WTC11 (cell line): ENCODE results near the gene CEP85L. TPM values are rescaled to one million over a fixed set of nuclear protein-coding genes. Genes with fewer than 3 reads are reported as not detected.

Experiments used
- ATAC-seq: fragments of 200-7000 bp; cut with Tn5 transposase; 2 replicates; pipeline ENCODE4 v1.10.0; 2021; ENCODE audit warnings: mild to moderate bottlenecking, moderate library complexity
- CTCF ChIA-PET: fragments of 300-600 bp; sonication (Branson Sonifier 250); formaldehyde crosslinking; loops from one replicate; lab custom pipeline; 2021; ENCODE audit warnings: antibody characterized with exemption; lab: Charles Lee
- POLR2A ChIA-PET: fragments of 350-600 bp; sonication (Branson Sonifier 250); formaldehyde crosslinking; loops from one replicate; lab custom pipeline; 2021; ENCODE audit warnings: antibody characterized with exemption; lab: Charles Lee
- DNase-seq: peaks from one replicate; pipeline ENCODE4 v3.0.0; 2021; ENCODE audit warnings: low spot score
- H3K27ac Mint-ChIP-seq: 2 replicates; pipeline ENCODE4 v1.8.0; 2021; ENCODE audit warnings: mixed read lengths
- H3K27me3 Mint-ChIP-seq: 2 replicates; pipeline ENCODE4 v1.8.0; 2021; ENCODE audit warnings: low read depth, mild to moderate bottlenecking, moderate library complexity, mixed read lengths
- H3K36me3 Mint-ChIP-seq: 2 replicates; pipeline ENCODE4 v1.8.0; 2021; ENCODE audit warnings: mixed read lengths
- H3K4me1 Mint-ChIP-seq: 2 replicates; pipeline ENCODE4 v1.8.0; 2022; ENCODE audit warnings: mixed read lengths
- H3K4me3 Mint-ChIP-seq: 2 replicates; pipeline ENCODE4 v1.8.0; 2021; ENCODE audit warnings: mild to moderate bottlenecking, moderate library complexity, mixed read lengths
- H3K9me3 Mint-ChIP-seq: 2 replicates; pipeline ENCODE4 v1.8.0; 2021; ENCODE audit warnings: mixed read lengths
- EMX1 ChIP-seq: fragments of 250-450 bp; sonication (Bioruptor Pico); IDR thresholded peaks from 2 replicates; pipeline ENCODE4 v1.8.0; 2021; ENCODE audit warnings: mild to moderate bottlenecking
- FOXJ3 ChIP-seq: sonication (generic); formaldehyde crosslinking; IDR thresholded peaks from 2 replicates; pipeline ENCODE4 v1.9.0; 2021; ENCODE audit warnings: missing genetic modification reagents, mild to moderate bottlenecking, borderline replicate concordance
- GTF2I ChIP-seq: fragments of 250-450 bp; sonication (Bioruptor Pico); conservative IDR thresholded peaks from 2 replicates; pipeline ENCODE4 v1.4.0; 2021; ENCODE audit warnings: mild to moderate bottlenecking
- IRF2 ChIP-seq: sonication (generic); formaldehyde crosslinking; IDR thresholded peaks from 2 replicates; pipeline ENCODE4 v1.8.0; 2022; ENCODE audit warnings: low read depth, missing genetic modification reagents, borderline replicate concordance
- KAT7 ChIP-seq: sonication (generic); formaldehyde crosslinking; IDR thresholded peaks from 2 replicates; pipeline ENCODE4 v1.8.1; 2023; ENCODE audit warnings: missing genetic modification reagents, mild to moderate bottlenecking, borderline replicate concordance
- NFE2L1 ChIP-seq: sonication (generic); formaldehyde crosslinking; IDR thresholded peaks from 2 replicates; pipeline ENCODE4 v1.8.1; 2023; ENCODE audit warnings: missing genetic modification reagents
- SP1 ChIP-seq: sonication (generic); formaldehyde crosslinking; conservative IDR thresholded peaks from 2 replicates; pipeline ENCODE4 v1.8.1; 2022; ENCODE audit warnings: missing genetic modification reagents
- TP53 ChIP-seq: sonication (generic); formaldehyde crosslinking; IDR thresholded peaks from 2 replicates; pipeline ENCODE4 v1.8.1; 2023; ENCODE audit warnings: mild to moderate bottlenecking, missing genetic modification reagents
- ZBTB21 ChIP-seq: sonication (generic); formaldehyde crosslinking; IDR thresholded peaks from 2 replicates; pipeline ENCODE4 v1.8.1; 2023; ENCODE audit warnings: mild to moderate bottlenecking, missing genetic modification reagents, borderline replicate concordance
- ZNF121 ChIP-seq: sonication (generic); formaldehyde crosslinking; IDR thresholded peaks from 2 replicates; pipeline ENCODE4 v1.8.0; 2023; ENCODE audit warnings: missing genetic modification reagents
- total RNA-seq: library from RNA; stranded (reverse); gene quantifications from 3 replicates; pipeline ENCODE4 v1.2.3, GENCODE V29; 2021
- TF ChIP-seq, protein P1 (sequence below): fragments of 250-450 bp; sonication (Bioruptor Pico); IDR thresholded peaks from 2 replicates; pipeline ENCODE4 v2.1.2; 2022; ENCODE audit warnings: mild to moderate bottlenecking, moderate library complexity
- TF ChIP-seq, protein P2 (sequence below): sonication (generic); formaldehyde crosslinking; IDR thresholded peaks from 2 replicates; pipeline ENCODE4 v1.8.1; 2022; ENCODE audit warnings: missing genetic modification reagents, borderline replicate concordance
- TF ChIP-seq, protein P3 (sequence below): sonication (generic); formaldehyde crosslinking; IDR thresholded peaks from 2 replicates; pipeline ENCODE4 v1.8.1; 2023; ENCODE audit warnings: mild to moderate bottlenecking, missing genetic modification reagents, moderate library complexity
- TF ChIP-seq, protein P4 (sequence below): sonication (generic); formaldehyde crosslinking; conservative IDR thresholded peaks from 2 replicates; pipeline ENCODE4 v1.8.1; 2023; ENCODE audit warnings: mild to moderate bottlenecking, low read depth, missing genetic modification reagents, moderate library complexity
- TF ChIP-seq, protein P5 (sequence below): sonication (generic); formaldehyde crosslinking; IDR thresholded peaks from 2 replicates; pipeline ENCODE4 v1.8.1; 2022; ENCODE audit warnings: low read depth, missing genetic modification reagents, borderline replicate concordance
- TF ChIP-seq, protein P6 (sequence below): sonication (generic); formaldehyde crosslinking; IDR thresholded peaks from 2 replicates; pipeline ENCODE4 v1.8.1; 2023; ENCODE audit warnings: mild to moderate bottlenecking, missing genetic modification reagents, borderline replicate concordance
- TF ChIP-seq, protein P7 (sequence below): sonication (generic); formaldehyde crosslinking; IDR thresholded peaks from 2 replicates; pipeline ENCODE4 v1.8.1; 2022; ENCODE audit warnings: low read depth, mild to moderate bottlenecking, moderate library complexity, missing genetic modification reagents, borderline replicate concordance
- TF ChIP-seq, protein P8 (sequence below): fragments of 250-450 bp; sonication (Bioruptor Pico); IDR thresholded peaks from 2 replicates; pipeline ENCODE4 v1.9.0; 2021; ENCODE audit warnings: mild to moderate bottlenecking
- TF ChIP-seq, protein P9 (sequence below): sonication (generic); formaldehyde crosslinking; IDR thresholded peaks from 2 replicates; pipeline ENCODE4 v1.8.0; 2023; ENCODE audit warnings: missing genetic modification reagents

The CEP85L gene
- total RNA-seq, 1 experiment from 2014 or later, result 32.5 TPM

DNA sequence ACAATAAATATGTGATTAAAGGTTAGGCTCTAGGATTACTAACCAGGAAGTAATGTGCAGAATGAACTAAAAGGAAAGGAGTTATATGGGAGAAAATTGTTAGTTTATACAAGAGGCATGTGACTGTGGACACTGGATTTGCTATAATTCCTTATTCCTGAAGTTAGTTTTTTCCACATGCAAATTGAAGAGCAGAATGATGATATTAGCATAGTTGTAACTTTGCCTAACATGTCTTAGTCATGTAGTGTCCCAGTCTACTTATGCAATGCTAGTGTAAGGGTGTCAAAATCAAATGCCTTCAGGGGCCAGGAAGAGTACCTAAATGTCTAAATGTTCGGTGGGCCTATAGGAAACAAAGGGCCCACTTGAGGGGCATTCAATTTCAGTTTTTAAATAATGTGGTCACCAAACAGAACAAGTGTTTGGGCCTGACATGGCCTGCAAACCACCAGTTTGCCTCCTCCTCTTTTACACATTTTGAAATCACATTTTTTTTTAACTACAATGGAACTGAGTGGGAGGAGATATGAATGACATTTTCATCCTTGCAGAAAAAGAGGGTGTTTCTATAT, 28.0 kb upstream of the CEP85L start (continued):
- TF ChIP-seq, protein P1, sequence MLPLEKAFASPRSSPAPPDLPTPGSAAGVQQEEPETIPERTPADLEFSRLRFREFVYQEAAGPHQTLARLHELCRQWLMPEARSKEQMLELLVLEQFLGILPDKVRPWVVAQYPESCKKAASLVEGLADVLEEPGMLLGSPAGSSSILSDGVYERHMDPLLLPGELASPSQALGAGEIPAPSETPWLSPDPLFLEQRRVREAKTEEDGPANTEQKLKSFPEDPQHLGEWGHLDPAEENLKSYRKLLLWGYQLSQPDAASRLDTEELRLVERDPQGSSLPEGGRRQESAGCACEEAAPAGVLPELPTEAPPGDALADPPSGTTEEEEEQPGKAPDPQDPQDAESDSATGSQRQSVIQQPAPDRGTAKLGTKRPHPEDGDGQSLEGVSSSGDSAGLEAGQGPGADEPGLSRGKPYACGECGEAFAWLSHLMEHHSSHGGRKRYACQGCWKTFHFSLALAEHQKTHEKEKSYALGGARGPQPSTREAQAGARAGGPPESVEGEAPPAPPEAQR (CRISPR knock-in tag), result no peak
- TF ChIP-seq, protein P2, sequence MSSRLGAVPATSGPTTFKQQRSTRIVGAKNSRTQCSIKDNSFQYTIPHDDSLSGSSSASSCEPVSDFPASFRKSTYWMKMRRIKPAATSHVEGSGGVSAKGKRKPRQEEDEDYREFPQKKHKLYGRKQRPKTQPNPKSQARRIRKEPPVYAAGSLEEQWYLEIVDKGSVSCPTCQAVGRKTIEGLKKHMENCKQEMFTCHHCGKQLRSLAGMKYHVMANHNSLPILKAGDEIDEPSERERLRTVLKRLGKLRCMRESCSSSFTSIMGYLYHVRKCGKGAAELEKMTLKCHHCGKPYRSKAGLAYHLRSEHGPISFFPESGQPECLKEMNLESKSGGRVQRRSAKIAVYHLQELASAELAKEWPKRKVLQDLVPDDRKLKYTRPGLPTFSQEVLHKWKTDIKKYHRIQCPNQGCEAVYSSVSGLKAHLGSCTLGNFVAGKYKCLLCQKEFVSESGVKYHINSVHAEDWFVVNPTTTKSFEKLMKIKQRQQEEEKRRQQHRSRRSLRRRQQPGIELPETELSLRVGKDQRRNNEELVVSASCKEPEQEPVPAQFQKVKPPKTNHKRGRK (CRISPR knock-in tag), result no peak
- TF ChIP-seq, protein P3, sequence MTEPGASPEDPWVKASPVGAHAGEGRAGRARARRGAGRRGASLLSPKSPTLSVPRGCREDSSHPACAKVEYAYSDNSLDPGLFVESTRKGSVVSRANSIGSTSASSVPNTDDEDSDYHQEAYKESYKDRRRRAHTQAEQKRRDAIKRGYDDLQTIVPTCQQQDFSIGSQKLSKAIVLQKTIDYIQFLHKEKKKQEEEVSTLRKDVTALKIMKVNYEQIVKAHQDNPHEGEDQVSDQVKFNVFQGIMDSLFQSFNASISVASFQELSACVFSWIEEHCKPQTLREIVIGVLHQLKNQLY (CRISPR knock-in tag), result no peak
- TF ChIP-seq GTF2I (no peak), TP53 (CRISPR knock-in tag) (no peak), FOXJ3 (CRISPR knock-in tag) (no peak), NFE2L1 (CRISPR knock-in tag) (no peak), EMX1 (CRISPR knock-in tag) (no peak), SP1 (no peak), IRF2 (CRISPR knock-in tag) (no peak), ZBTB21 (no peak)
- TF ChIP-seq, protein P4, sequence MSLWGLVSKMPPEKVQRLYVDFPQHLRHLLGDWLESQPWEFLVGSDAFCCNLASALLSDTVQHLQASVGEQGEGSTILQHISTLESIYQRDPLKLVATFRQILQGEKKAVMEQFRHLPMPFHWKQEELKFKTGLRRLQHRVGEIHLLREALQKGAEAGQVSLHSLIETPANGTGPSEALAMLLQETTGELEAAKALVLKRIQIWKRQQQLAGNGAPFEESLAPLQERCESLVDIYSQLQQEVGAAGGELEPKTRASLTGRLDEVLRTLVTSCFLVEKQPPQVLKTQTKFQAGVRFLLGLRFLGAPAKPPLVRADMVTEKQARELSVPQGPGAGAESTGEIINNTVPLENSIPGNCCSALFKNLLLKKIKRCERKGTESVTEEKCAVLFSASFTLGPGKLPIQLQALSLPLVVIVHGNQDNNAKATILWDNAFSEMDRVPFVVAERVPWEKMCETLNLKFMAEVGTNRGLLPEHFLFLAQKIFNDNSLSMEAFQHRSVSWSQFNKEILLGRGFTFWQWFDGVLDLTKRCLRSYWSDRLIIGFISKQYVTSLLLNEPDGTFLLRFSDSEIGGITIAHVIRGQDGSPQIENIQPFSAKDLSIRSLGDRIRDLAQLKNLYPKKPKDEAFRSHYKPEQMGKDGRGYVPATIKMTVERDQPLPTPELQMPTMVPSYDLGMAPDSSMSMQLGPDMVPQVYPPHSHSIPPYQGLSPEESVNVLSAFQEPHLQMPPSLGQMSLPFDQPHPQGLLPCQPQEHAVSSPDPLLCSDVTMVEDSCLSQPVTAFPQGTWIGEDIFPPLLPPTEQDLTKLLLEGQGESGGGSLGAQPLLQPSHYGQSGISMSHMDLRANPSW (CRISPR knock-in tag), result no peak
- TF ChIP-seq, protein P5, sequence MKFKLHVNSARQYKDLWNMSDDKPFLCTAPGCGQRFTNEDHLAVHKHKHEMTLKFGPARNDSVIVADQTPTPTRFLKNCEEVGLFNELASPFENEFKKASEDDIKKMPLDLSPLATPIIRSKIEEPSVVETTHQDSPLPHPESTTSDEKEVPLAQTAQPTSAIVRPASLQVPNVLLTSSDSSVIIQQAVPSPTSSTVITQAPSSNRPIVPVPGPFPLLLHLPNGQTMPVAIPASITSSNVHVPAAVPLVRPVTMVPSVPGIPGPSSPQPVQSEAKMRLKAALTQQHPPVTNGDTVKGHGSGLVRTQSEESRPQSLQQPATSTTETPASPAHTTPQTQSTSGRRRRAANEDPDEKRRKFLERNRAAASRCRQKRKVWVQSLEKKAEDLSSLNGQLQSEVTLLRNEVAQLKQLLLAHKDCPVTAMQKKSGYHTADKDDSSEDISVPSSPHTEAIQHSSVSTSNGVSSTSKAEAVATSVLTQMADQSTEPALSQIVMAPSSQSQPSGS (CRISPR knock-in tag), result no peak
- TF ChIP-seq, protein P6, sequence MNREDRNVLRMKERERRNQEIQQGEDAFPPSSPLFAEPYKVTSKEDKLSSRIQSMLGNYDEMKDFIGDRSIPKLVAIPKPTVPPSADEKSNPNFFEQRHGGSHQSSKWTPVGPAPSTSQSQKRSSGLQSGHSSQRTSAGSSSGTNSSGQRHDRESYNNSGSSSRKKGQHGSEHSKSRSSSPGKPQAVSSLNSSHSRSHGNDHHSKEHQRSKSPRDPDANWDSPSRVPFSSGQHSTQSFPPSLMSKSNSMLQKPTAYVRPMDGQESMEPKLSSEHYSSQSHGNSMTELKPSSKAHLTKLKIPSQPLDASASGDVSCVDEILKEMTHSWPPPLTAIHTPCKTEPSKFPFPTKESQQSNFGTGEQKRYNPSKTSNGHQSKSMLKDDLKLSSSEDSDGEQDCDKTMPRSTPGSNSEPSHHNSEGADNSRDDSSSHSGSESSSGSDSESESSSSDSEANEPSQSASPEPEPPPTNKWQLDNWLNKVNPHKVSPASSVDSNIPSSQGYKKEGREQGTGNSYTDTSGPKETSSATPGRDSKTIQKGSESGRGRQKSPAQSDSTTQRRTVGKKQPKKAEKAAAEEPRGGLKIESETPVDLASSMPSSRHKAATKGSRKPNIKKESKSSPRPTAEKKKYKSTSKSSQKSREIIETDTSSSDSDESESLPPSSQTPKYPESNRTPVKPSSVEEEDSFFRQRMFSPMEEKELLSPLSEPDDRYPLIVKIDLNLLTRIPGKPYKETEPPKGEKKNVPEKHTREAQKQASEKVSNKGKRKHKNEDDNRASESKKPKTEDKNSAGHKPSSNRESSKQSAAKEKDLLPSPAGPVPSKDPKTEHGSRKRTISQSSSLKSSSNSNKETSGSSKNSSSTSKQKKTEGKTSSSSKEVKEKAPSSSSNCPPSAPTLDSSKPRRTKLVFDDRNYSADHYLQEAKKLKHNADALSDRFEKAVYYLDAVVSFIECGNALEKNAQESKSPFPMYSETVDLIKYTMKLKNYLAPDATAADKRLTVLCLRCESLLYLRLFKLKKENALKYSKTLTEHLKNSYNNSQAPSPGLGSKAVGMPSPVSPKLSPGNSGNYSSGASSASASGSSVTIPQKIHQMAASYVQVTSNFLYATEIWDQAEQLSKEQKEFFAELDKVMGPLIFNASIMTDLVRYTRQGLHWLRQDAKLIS, result no peak
- TF ChIP-seq, all 79 proteins: peak for 0

DNA sequence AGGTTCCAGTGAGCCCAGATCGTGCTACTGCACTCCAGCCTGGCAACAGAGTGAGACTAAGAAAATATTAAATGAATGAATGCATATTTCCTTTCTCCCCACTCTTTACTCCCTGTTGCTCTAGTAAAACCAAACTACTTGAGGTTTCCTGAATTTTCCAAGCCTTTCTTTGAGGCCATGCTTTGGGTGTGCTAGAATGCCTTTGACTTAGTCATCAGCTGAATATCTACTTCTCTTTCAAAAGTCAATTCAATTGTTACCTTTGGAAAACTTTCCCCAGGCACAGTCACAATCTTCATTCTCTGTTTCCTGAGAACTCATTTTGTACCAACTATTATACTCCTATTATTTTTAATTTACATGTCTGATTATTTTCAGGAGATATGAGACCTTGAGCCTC, 27.5 kb upstream of the CEP85L start:
- no peaks in the 10 kb centered on the region for H3K9me3 Mint-ChIP-seq
- no peak overlapping the region for H3K27ac Mint-ChIP-seq
- ATAC-seq (no peak), DNase-seq (no peak)
- H3K27me3 Mint-ChIP-seq, result no peaks in the 10 kb centered on the region
- no peaks in the 10 kb centered on the region for H3K4me1 Mint-ChIP-seq
- no peak overlapping the region for H3K4me3 Mint-ChIP-seq
- CTCF ChIA-PET, result no interaction called here
- POLR2A ChIA-PET, result no interaction called here
- no peaks in the 10 kb centered on the region for H3K36me3 Mint-ChIP-seq
- TF ChIP-seq KAT7 (CRISPR knock-in tag) (no peak), ZNF121 (CRISPR knock-in tag) (no peak)
- TF ChIP-seq, protein P7, sequence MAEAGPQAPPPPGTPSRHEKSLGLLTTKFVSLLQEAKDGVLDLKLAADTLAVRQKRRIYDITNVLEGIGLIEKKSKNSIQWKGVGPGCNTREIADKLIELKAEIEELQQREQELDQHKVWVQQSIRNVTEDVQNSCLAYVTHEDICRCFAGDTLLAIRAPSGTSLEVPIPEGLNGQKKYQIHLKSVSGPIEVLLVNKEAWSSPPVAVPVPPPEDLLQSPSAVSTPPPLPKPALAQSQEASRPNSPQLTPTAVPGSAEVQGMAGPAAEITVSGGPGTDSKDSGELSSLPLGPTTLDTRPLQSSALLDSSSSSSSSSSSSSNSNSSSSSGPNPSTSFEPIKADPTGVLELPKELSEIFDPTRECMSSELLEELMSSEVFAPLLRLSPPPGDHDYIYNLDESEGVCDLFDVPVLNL, result no peak
- TF ChIP-seq, protein P8, sequence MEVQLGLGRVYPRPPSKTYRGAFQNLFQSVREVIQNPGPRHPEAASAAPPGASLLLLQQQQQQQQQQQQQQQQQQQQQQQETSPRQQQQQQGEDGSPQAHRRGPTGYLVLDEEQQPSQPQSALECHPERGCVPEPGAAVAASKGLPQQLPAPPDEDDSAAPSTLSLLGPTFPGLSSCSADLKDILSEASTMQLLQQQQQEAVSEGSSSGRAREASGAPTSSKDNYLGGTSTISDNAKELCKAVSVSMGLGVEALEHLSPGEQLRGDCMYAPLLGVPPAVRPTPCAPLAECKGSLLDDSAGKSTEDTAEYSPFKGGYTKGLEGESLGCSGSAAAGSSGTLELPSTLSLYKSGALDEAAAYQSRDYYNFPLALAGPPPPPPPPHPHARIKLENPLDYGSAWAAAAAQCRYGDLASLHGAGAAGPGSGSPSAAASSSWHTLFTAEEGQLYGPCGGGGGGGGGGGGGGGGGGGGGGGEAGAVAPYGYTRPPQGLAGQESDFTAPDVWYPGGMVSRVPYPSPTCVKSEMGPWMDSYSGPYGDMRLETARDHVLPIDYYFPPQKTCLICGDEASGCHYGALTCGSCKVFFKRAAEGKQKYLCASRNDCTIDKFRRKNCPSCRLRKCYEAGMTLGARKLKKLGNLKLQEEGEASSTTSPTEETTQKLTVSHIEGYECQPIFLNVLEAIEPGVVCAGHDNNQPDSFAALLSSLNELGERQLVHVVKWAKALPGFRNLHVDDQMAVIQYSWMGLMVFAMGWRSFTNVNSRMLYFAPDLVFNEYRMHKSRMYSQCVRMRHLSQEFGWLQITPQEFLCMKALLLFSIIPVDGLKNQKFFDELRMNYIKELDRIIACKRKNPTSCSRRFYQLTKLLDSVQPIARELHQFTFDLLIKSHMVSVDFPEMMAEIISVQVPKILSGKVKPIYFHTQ, result no peak
- TF ChIP-seq, protein P9, sequence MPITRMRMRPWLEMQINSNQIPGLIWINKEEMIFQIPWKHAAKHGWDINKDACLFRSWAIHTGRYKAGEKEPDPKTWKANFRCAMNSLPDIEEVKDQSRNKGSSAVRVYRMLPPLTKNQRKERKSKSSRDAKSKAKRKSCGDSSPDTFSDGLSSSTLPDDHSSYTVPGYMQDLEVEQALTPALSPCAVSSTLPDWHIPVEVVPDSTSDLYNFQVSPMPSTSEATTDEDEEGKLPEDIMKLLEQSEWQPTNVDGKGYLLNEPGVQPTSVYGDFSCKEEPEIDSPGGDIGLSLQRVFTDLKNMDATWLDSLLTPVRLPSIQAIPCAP (CRISPR knock-in tag), result no peak
